H9 (cell line): ENCODE results near the gene OGFOD3. TPM values are rescaled to one million over a fixed set of nuclear protein-coding genes. Genes with fewer than 3 reads are reported as not detected.

Experiments used
- DNase-seq: peaks from one replicate; pipeline ENCODE4 v3.0.0-alpha.2; 2017
- H2AFZ ChIP-seq: one replicate; pipeline ENCODE4 v1.6.1; 2013; ENCODE audit warnings: mild to moderate bottlenecking, low read length, control low read depth, moderate library complexity
- H2AK5ac ChIP-seq: 2 replicates; pipeline ENCODE4 v1.6.1; 2013; ENCODE audit warnings: low read length, control low read depth, mixed read lengths; ENCODE audit not compliant: insufficient read length
- H2BK120ac ChIP-seq: one replicate; pipeline ENCODE4 v1.6.1; 2013; ENCODE audit warnings: low read depth, mild to moderate bottlenecking, low read length, control low read depth, inconsistent platforms; ENCODE audit not compliant: poor library complexity, severe bottlenecking
- H2BK12ac ChIP-seq: 2 replicates; pipeline ENCODE4 v1.6.1; 2013; ENCODE audit warnings: low read length, control low read depth, mixed read lengths, low read depth; ENCODE audit not compliant: insufficient read length
- H2BK15ac ChIP-seq: 2 replicates; pipeline ENCODE4 v1.6.1; 2013; ENCODE audit warnings: low read depth, low read length, control low read depth
- H2BK20ac ChIP-seq: one replicate; pipeline ENCODE4 v1.6.1; 2013; ENCODE audit warnings: low read depth, mild to moderate bottlenecking, low read length, control low read depth, inconsistent platforms; ENCODE audit not compliant: poor library complexity, severe bottlenecking
- H2BK5ac ChIP-seq: 2 replicates; pipeline ENCODE4 v1.6.1; 2013; ENCODE audit warnings: low read length, control low read depth, mixed read lengths; ENCODE audit not compliant: insufficient read length
- H3K14ac ChIP-seq: 2 replicates; pipeline ENCODE4 v1.6.1; 2013; ENCODE audit warnings: low read length, control low read depth; ENCODE audit not compliant: insufficient read depth
- H3K18ac ChIP-seq: 2 replicates; pipeline ENCODE4 v1.6.1; 2013; ENCODE audit warnings: low read depth, mild to moderate bottlenecking, mixed read lengths, low read length, control low read depth; ENCODE audit not compliant: insufficient read length
- H3K23ac ChIP-seq: 2 replicates; pipeline ENCODE4 v1.6.1; 2013; ENCODE audit warnings: low read length, control low read depth, mixed read lengths, low read depth; ENCODE audit not compliant: insufficient read length
- H3K23me2 ChIP-seq: 2 replicates; pipeline ENCODE4 v1.6.1; 2013; ENCODE audit warnings: low read depth, mild to moderate bottlenecking, mixed read lengths, low read length, control low read depth; ENCODE audit not compliant: insufficient read length, poor library complexity, severe bottlenecking
- H3K27ac ChIP-seq: 2 replicates; pipeline ENCODE4 v1.5.1; 2013; ENCODE audit warnings: low read length, control low read depth, mixed read lengths, low read depth; ENCODE audit not compliant: insufficient read length
- H3K27me3 ChIP-seq: 2 replicates; pipeline ENCODE4 v1.6.1; 2013; ENCODE audit warnings: low read length, control low read depth, inconsistent platforms; ENCODE audit not compliant: insufficient read depth
- H3K4ac ChIP-seq: 2 replicates; pipeline ENCODE4 v1.6.1; 2013; ENCODE audit warnings: low read depth, mild to moderate bottlenecking, control low read depth, inconsistent platforms, low read length, moderate library complexity
- H3K4me1 ChIP-seq: 2 replicates; pipeline ENCODE4 v1.6.1; 2013; ENCODE audit warnings: low read length, control low read depth, inconsistent platforms; ENCODE audit not compliant: insufficient read depth
- H3K4me2 ChIP-seq: 2 replicates; pipeline ENCODE4 v1.6.1; 2013; ENCODE audit warnings: low read length, control low read depth, mixed read lengths; ENCODE audit not compliant: insufficient read length, insufficient read depth
- H3K56ac ChIP-seq: 2 replicates; pipeline ENCODE4 v1.6.1; 2013; ENCODE audit warnings: low read depth, mild to moderate bottlenecking, mixed read lengths, low read length, control low read depth; ENCODE audit not compliant: insufficient read length
- H3K79me1 ChIP-seq: 2 replicates; pipeline ENCODE4 v1.6.1; 2013; ENCODE audit warnings: low read depth, mild to moderate bottlenecking, moderate library complexity, low read length, control low read depth, inconsistent platforms; ENCODE audit not compliant: insufficient read depth, poor library complexity, severe bottlenecking
- H3K79me2 ChIP-seq: 2 replicates; pipeline ENCODE4 v1.6.1; 2013; ENCODE audit warnings: low read length, control low read depth, inconsistent platforms; ENCODE audit not compliant: insufficient read depth
- H3K9ac ChIP-seq: 2 replicates; pipeline ENCODE4 v1.6.1; 2013; ENCODE audit warnings: low read length, control low read depth, mixed read lengths; ENCODE audit not compliant: insufficient read length; ENCODE audit errors: extremely low read depth
- H3K9me3 ChIP-seq: one replicate; pipeline ENCODE4 v1.6.1; 2013; ENCODE audit warnings: low read depth, low read length, inconsistent platforms; ENCODE audit not compliant: control insufficient read depth
- H3T11ph ChIP-seq: one replicate; pipeline ENCODE4 v1.6.1; 2013; ENCODE audit warnings: mild to moderate bottlenecking, low read length, control low read depth, inconsistent platforms
- H4K20me1 ChIP-seq: one replicate; pipeline ENCODE4 v1.6.1; 2013; ENCODE audit not compliant: control insufficient read depth, insufficient read length, insufficient read depth
- H4K5ac ChIP-seq: 2 replicates; pipeline ENCODE4 v1.6.1; 2013; ENCODE audit warnings: low read depth, mild to moderate bottlenecking, mixed read lengths, low read length, control low read depth; ENCODE audit not compliant: insufficient read length
- H4K8ac ChIP-seq: replicated peaks from 2 replicates; pipeline ENCODE4 v1.6.1; 2013; ENCODE audit warnings: low read length, control low read depth, mixed read lengths, low read depth; ENCODE audit not compliant: insufficient read length
- H4K91ac ChIP-seq: 2 replicates; pipeline ENCODE4 v1.6.1; 2013; ENCODE audit warnings: low read depth, mild to moderate bottlenecking, moderate library complexity, mixed read lengths, low read length, control low read depth; ENCODE audit not compliant: insufficient read length
- H3K27ac Mint-ChIP-seq, 3 experiments: 2 replicates in 2 of 3; 3 replicates in 1 of 3; pipeline ENCODE4 v1.8.0; 2020 to 2021; ENCODE audit warnings: mixed read lengths in 3 of 3, mild to moderate bottlenecking in 1 of 3, moderate library complexity in 1 of 3
- H3K27me3 Mint-ChIP-seq: 2 replicates; pipeline ENCODE4 v1.8.0; 2021; ENCODE audit warnings: low read depth, mild to moderate bottlenecking, moderate library complexity, mixed read lengths
- H3K36me3 Mint-ChIP-seq, 3 experiments: 2 replicates in 2 of 3; 3 replicates in 1 of 3; pipeline ENCODE4 v1.8.0; 2020 to 2021; ENCODE audit warnings: low read depth in 3 of 3, mixed read lengths in 3 of 3; ENCODE audit not compliant: insufficient read depth in 1 of 3
- H3K4me1 Mint-ChIP-seq, 2 experiments: 2 replicates each; pipeline ENCODE4 v1.8.0; 2020; ENCODE audit warnings: mixed read lengths in 2 of 2
- H3K4me3 Mint-ChIP-seq, 2 experiments: 2 replicates in 1 of 2; 3 replicates in 1 of 2; pipeline ENCODE4 v1.8.0; 2020 to 2021; ENCODE audit warnings: mild to moderate bottlenecking in 2 of 2, mixed read lengths in 2 of 2, moderate library complexity in 1 of 2
- H3K9me3 Mint-ChIP-seq, 2 experiments: 2 replicates in 1 of 2; 3 replicates in 1 of 2; pipeline ENCODE4 v1.8.0; 2020; ENCODE audit warnings: mild to moderate bottlenecking in 2 of 2, mixed read lengths in 2 of 2, moderate library complexity in 1 of 2
- WGBS: extraction: QIAGEN DNeasy Blood & Tissue Kit; methylation state at CpG from one replicate; pipeline ENCODE4 v1.1.7; 2013; ENCODE audit warnings: missing lambda C conversion rate, low lambda C conversion rate, mixed read lengths; ENCODE audit not compliant: insufficient read length; ENCODE audit errors: extremely low coverage; 5-methylcytosine and 5-hydroxymethylcytosine counted together
- total RNA-seq: library from RNA; stranded (reverse); gene quantifications from 2 replicates; pipeline ENCODE4 v1.2.1, GENCODE V29; 2021
- TF ChIP-seq, protein P1 (sequence below): fragments of 200-600 bp; sonication (generic); conservative IDR thresholded peaks from 3 replicates; pipeline ENCODE4 v1.8.0; 2021; ENCODE audit warnings: antibody characterized with exemption, mild to moderate bottlenecking

The OGFOD3 gene
- total RNA-seq, 1 experiment from 2014 or later, result 27.8 TPM

DNA sequence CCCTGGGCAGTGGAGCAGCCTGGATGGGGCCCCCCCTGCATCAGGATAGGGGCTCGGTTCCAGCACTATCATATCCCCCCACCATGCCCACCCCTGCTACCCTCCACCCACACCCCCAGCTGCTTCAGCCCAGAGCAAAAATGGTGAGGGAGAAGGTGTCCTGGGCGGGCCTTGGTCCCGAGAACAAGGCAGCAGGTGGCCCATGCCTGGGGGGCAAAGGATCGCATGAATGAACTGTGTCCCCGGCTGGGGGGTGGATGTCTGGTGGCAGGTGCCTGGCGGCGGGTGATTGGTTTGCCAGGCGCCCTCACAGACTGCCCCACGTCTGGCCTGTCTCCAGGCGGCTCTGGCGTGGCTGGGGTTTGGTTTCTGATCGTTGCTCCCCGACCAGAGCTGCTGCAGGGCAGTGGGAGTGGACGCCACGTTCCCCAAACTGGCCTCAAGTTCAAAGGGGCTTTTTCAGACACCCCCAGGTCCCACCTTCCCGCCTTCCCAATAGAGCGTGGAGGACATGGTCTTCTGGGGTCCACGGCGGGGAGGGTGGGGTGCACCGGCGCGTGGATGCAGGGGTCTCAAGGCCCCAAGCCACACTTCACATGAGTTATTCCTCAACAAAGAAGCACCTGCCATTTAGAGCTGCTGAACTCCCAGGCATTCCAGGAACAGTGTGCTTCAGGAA is 34.2 kb downstream of the OGFOD3 start:
- DNase-seq, result no peak
- Histone ChIP-seq H3K18ac (no peak overlapping the region), H3K23me2 (no peaks in the 10 kb centered on the region), H3K27ac (no peak overlapping the region), H2BK15ac (no peak overlapping the region), H3K4me2 (no peak overlapping the region), H4K91ac (no peak overlapping the region), H4K5ac (no peak overlapping the region), H3K9me3 (no peaks in the 10 kb centered on the region), H2BK20ac (no peak overlapping the region), H3K79me2 (no peaks in the 10 kb centered on the region), H3K9ac (no peak overlapping the region), H3K23ac (no peak overlapping the region), H3K27me3 (no peaks in the 10 kb centered on the region), H3K4me1 (no peaks in the 10 kb centered on the region), H3K4ac (no peak overlapping the region), H2AFZ (no peak overlapping the region), H4K8ac (no peak overlapping the region), H2BK12ac (no peak overlapping the region), H3K79me1 (no peaks in the 10 kb centered on the region), H3K14ac (no peak overlapping the region; the same call in 1 of the 2 replicates), H2BK120ac (no peak overlapping the region), H2AK5ac (no peak overlapping the region), H4K20me1 (no peaks in the 10 kb centered on the region), H3K56ac (no peak overlapping the region), H3T11ph (no peak overlapping the region), H2BK5ac (no peak overlapping the region)
- Mint-ChIP-seq H3K27ac (no peak overlapping the region), H3K36me3 (no peaks in the 10 kb centered on the region; a peak in 1 of 7 replicates), H3K27me3 (peaks cover 24% of the 10 kb centered on the region), H3K4me3 (no peak overlapping the region), H3K4me1 (peaks cover 7 to 18% of the 10 kb centered on the region in 2 experiments), H3K9me3 (no peaks in the 10 kb centered on the region; a peak in 1 of 5 replicates)
- TF ChIP-seq, protein P1, sequence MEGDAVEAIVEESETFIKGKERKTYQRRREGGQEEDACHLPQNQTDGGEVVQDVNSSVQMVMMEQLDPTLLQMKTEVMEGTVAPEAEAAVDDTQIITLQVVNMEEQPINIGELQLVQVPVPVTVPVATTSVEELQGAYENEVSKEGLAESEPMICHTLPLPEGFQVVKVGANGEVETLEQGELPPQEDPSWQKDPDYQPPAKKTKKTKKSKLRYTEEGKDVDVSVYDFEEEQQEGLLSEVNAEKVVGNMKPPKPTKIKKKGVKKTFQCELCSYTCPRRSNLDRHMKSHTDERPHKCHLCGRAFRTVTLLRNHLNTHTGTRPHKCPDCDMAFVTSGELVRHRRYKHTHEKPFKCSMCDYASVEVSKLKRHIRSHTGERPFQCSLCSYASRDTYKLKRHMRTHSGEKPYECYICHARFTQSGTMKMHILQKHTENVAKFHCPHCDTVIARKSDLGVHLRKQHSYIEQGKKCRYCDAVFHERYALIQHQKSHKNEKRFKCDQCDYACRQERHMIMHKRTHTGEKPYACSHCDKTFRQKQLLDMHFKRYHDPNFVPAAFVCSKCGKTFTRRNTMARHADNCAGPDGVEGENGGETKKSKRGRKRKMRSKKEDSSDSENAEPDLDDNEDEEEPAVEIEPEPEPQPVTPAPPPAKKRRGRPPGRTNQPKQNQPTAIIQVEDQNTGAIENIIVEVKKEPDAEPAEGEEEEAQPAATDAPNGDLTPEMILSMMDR, result no peak; the same call in 1 of the 3 replicates
- no CpG with 5 or more reads among the region's 22 CpGs for WGBS
